Lung (tissue), 16 donors: Measurements from ENCODE around the gene RNF121. TPM values are rescaled to one million over a fixed set of nuclear protein-coding genes. Genes with fewer than 3 reads are reported as not detected.
A peak's percentile ranks its signal among the peaks of the same experiment; 100 is the strongest.
"Not testable (repeated sequence)": the region's sequence is repeated elsewhere in the genome, so short reads cannot be mapped to it uniquely, and the experiment has no call there.

Source experiments
- ATAC-seq: fragments of 200-7000 bp; cut with Tn5 transposase; one replicate; pipeline ENCODE4 v1.9.1; 2020; ENCODE audit warnings: moderate number of reproducible peaks; ENCODE audit not compliant: insufficient read depth, low FRiP score
- DNase-seq, 3 donors: peaks; one replicate each; pipeline ENCODE4 v3.0.0-alpha.2; 2013 to 2017
- H3K27ac ChIP-seq, 2 donors: one replicate each; pipeline ENCODE4 v1.5.1; 2013; ENCODE audit warnings: mild to moderate bottlenecking in 2 of 2, moderate library complexity in 2 of 2, control low read depth in 1 of 2, inconsistent platforms in 1 of 2, low read depth in 1 of 2, low read length in 1 of 2
- H3K27me3 ChIP-seq, 3 donors: one replicate each; pipeline ENCODE4 v1.5.1; 2013; ENCODE audit warnings: low read length in 2 of 3; ENCODE audit not compliant: control insufficient read depth in 3 of 3, insufficient read depth in 3 of 3
- H3K36me3 ChIP-seq, 4 donors: one replicate each; pipeline ENCODE4 v1.5.1; 2013; ENCODE audit warnings: low read length in 4 of 4, mild to moderate bottlenecking in 1 of 4, moderate library complexity in 1 of 4; ENCODE audit not compliant: control insufficient read depth in 4 of 4, insufficient read depth in 4 of 4
- H3K4me1 ChIP-seq, 5 donors: one replicate each; pipeline ENCODE4 v1.5.1; 2013; ENCODE audit warnings: low read length in 5 of 5, mild to moderate bottlenecking in 2 of 5, moderate library complexity in 1 of 5; ENCODE audit not compliant: control insufficient read depth in 5 of 5, insufficient read depth in 5 of 5
- H3K4me3 ChIP-seq: one replicate; pipeline ENCODE4 v1.5.1; 2013; ENCODE audit warnings: mild to moderate bottlenecking, control low read depth, moderate library complexity
- H3K9ac ChIP-seq, 2 donors: one replicate each; pipeline ENCODE4 v1.5.1; 2013; ENCODE audit warnings: low read length in 2 of 2, control low read depth in 1 of 2; ENCODE audit not compliant: insufficient read depth in 1 of 2
- H3K9me3 ChIP-seq, 4 donors: one replicate each; pipeline ENCODE4 v1.5.1; 2013; ENCODE audit warnings: low read length in 3 of 4, mild to moderate bottlenecking in 1 of 4, moderate library complexity in 1 of 4; ENCODE audit not compliant: control insufficient read depth in 4 of 4, insufficient read depth in 3 of 4
- CTCF ChIP-seq: IDR thresholded peaks from 2 replicates; pipeline ENCODE4 v1.5.1; 2012; ENCODE audit warnings: mild to moderate bottlenecking; ENCODE audit errors: control extremely low read depth, extremely low read depth
- WGBS, 2 donors: extraction: QIAGEN DNeasy Blood & Tissue Kit; methylation state at CpG; one replicate each; pipeline ENCODE4 v1.1.7; 2013; 5-methylcytosine and 5-hydroxymethylcytosine counted together
- long read RNA-seq, 5 donors: transcript quantifications; one replicate each; lab custom pipeline, GENCODE V29; 2026
- polyA plus RNA-seq, 2 donors: library from polyadenylated mRNA; stranded (reverse); fragments of 200-250 nt; gene quantifications; one replicate each; pipeline ENCODE4 v1.2.1, GENCODE V29; 2013
- total RNA-seq, 2 donors: library from RNA; depleted of rRNA in 1 of 2; stranded (reverse); fragments of >200 nt in 1 of 2; gene quantifications; one replicate each; pipeline ENCODE4 v1.2.1, GENCODE V29; 2014 to 2021
- donor health status: control.
- donor health status: control.
- donor health status: Bipolar disorder and iron deficiency.
- donor health status: healthy.
- donor health status: DM: yes; HTN: yes; CAD: no.

Gene RNF121
- total RNA-seq (10 to 100 TPM; 26.7 to 28.5 TPM), polyA plus RNA-seq (10 to 100 TPM; 14.0 to 30.2 TPM)
- long read RNA-seq, donor 1, transcript RNF121-201 (9 exons, 2,625 nt): major isoform, 7 of 8 reads
- long read RNA-seq, donor 1, partial matches to known transcripts: 0 of 8 reads
- long read RNA-seq, donor 1, other reads (novel, unspliced or antisense): 0 of 8 reads
- long read RNA-seq, donor 2, partial matches to known transcripts: 0 of 1 reads
- long read RNA-seq, donor 2, other reads (novel, unspliced or antisense): 0 of 1 reads
- long read RNA-seq, donor 3, partial matches to known transcripts: 0 of 3 reads
- long read RNA-seq, donor 3, other reads (novel, unspliced or antisense): 0 of 3 reads
- long read RNA-seq, donor 4, partial matches to known transcripts: 0 of 2 reads
- long read RNA-seq, donor 4, other reads (novel, unspliced or antisense): 0 of 2 reads
- long read RNA-seq, donor 5, partial matches to known transcripts: 0 of 5 reads
- long read RNA-seq, donor 5, other reads (novel, unspliced or antisense): 0 of 5 reads

- H3K9ac ChIP-seq: peak within 1 kb of the TSS; percentile 73 to 84
- ATAC-seq: peak; percentile 98
- peak; percentile 96 to 98 (median 98) for DNase-seq
- no peaks in the 10 kb centered on the region for H3K9me3 ChIP-seq
- peak within 1 kb of the TSS; percentile 86 for H3K4me3 ChIP-seq
- H3K27me3 ChIP-seq: no peaks in the 10 kb centered on the region
- WGBS, 2 donors: 0% methylated on average over 32 of the region's 32 CpGs
- H3K4me1 ChIP-seq: peaks cover 0 to 21% (median 10%) of the 10 kb centered on the region in 5 donors
- H3K27ac ChIP-seq: peak within 1 kb of the TSS; percentile 79 to 91
- TF ChIP-seq CTCF: no peak
- H3K36me3 ChIP-seq: peaks cover 0 to 6% (median 1%) of the 10 kb centered on the region in 4 donors
Observed at GRCh38 chr11:71928737-71929443, at the start of gene RNF121. Gene RNF121 (plus strand): TSS chr11:71929046. CDS start chr11:71929062, 16 bp downstream.

- not testable (repeated sequence) for DNase-seq, H3K4me3 ChIP-seq, H3K9ac ChIP-seq, H3K27me3 ChIP-seq, ATAC-seq, H3K4me1 ChIP-seq, H3K27ac ChIP-seq, H3K36me3 ChIP-seq, H3K9me3 ChIP-seq
- WGBS, 2 donors: 97% methylated on average over 12 of the region's 12 CpGs
Observed at GRCh38 chr11:71885806-71886205, 43.0 kb upstream of the RNF121 start.

- not testable (repeated sequence) for H3K9ac ChIP-seq, H3K4me3 ChIP-seq, H3K27ac ChIP-seq, DNase-seq, H3K27me3 ChIP-seq, ATAC-seq, H3K9me3 ChIP-seq, H3K36me3 ChIP-seq, H3K4me1 ChIP-seq
- 93 to 97% methylated on average over 14 of the region's 14 CpGs for WGBS, 2 donors
Observed at GRCh38 chr11:71888335-71889010, 40.4 kb upstream of the RNF121 start.

DNA sequence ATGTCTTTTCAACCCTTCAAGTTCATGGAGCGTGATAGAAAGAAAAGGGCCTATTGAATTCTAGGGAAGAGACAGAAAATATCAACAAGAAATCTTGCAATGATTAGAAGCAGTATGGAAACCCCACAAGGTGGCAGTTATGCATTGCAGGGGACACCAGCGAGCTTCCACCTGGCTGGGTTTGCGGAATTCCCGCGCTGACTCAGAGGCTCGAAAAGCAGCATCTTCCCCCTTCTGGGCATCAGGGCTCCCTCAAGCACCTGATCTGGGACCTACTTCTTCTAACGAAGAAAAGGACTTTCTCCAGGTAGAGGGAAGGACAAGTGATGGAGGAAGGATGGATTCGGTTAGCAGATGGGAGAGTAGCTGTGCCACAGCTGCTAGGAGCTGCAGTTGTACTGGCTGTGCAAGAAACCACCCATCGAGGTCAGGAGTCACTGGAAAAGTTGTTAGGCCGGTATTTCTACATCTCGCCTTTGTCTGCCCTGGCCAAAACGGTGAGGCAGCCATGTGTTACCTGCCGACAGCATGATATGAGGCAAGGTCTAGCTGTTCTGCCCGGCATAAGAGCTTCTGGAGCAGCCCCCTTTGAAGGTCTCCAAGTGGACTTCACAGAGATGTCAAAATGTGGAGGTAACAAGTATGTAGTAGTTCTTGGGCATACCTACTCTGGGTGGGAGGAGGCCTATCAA lies 39.5 kb upstream of the RNF121 start:
- not testable (repeated sequence) for H3K27me3 ChIP-seq, ATAC-seq, H3K4me1 ChIP-seq, DNase-seq, H3K4me3 ChIP-seq, H3K9me3 ChIP-seq, H3K9ac ChIP-seq, H3K36me3 ChIP-seq, H3K27ac ChIP-seq
- 91 to 95% methylated on average over 14 of the region's 14 CpGs for WGBS, 2 donors
